NOMO-1 (cell line): Measurements from ENCODE around the gene FXYD4.
"Not testable (repeated sequence)": the region's sequence is repeated elsewhere in the genome, so short reads cannot be mapped to it uniquely, and the experiment has no call there.

Experiments used
- DNase-seq, 2 experiments: peaks; one replicate each; lab custom pipeline; 2025; ENCODE audit not compliant: unreplicated experiment in 2 of 2; lab: John Stamatoyannopoulos, UW

FXYD4 gene

DNA sequence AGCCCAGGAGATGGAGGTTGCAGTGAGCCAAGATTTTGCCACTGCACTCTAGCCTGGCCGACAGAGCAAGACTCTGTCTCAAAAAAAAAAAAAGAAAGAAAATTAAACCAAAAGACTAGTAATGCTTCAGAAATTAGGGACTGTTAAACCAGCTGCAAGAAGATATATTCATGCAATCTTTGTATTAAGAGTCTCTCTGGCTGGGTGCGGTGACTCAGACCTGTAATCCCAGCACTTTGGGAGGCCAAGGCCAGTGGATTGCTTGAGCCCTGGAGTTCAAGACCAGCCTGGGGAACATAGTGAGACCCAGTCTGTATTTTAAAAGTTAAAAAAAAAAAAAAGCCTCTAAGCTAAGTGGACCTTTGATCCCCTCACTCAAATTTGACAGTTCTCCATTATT is 40.1 kb downstream of the FXYD4 start:
- DNase-seq = no peak

DNA sequence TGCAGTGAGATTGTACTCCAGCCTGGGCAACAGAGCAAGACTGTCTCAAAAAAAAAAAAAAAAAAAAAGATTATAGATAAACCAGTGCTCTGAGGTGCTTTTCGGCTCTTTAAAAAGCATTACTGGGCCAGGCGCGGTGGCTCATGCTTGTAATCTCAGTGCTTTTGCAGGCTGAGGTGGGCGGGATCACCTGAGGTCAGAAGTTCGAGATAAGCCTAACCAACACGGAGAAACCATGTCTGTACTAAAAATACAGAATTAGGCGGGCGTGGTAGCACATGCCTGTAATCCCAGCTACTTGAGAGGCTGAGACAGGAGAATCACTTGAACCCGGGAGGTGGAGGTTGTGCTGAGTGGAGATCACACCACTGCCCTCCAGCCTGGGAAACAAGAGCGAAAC is 44.1 kb downstream of the FXYD4 start:
- no peak for DNase-seq

DNA sequence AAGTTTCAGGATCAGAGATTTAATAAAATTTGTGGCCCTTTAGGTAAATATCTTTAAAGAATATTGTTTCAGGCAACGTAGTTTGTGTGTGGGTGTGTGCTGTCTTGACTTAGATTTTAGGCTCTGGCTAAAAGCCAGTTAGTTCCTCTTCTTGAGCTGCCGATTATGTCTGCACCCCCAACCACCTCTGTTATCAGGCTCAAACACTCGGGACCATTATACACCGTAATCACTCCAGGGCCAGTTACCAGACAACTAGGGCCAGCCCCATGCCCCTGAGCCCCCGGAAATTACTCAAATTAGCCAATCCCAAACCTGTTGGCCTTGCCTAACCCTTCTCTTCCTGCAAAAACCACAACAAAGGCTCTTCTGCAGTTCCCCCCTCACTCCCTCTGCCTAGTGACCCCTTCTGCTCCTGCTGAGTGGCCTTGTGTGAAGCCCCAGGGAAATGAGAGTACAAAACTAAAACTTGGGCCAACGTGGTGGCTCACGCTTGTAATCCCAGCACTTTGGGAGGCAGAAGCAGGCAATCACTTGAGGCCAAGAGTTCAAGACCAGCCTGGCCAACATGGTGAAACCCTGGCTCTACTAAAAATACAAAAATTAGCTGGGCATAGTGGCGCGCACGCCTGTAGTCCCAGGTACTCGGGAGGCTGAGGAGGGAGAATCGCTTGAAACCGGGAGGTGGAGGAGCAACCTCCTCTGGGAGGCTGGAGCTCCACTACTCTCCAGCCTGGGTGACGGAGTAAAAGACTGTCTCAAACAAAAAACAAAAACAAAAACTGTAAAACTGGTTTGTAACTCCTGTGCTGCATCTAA is 46.7 kb downstream of the FXYD4 start:
- peak; percentile 98 to 99 for DNase-seq

DNA sequence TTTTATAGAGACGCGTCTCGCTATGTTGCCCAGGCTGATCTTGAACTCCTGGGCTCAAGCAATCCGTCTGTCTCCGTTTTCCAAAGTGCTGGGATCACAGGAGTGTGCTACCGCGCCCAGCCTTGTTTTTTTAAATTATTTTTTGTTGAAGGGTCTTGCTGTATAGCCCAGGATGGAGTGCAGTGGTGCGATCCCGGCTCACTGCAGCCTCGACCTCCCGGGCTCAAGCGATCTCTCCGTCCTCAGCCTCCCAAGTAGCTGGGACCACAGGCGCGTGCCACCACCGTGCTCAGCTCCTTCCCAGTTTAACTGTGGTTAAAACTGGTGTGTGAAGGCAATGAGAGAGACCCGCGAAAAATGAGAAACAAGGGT is 48.5 kb downstream of the FXYD4 start:
- DNase-seq = no peak

DNA sequence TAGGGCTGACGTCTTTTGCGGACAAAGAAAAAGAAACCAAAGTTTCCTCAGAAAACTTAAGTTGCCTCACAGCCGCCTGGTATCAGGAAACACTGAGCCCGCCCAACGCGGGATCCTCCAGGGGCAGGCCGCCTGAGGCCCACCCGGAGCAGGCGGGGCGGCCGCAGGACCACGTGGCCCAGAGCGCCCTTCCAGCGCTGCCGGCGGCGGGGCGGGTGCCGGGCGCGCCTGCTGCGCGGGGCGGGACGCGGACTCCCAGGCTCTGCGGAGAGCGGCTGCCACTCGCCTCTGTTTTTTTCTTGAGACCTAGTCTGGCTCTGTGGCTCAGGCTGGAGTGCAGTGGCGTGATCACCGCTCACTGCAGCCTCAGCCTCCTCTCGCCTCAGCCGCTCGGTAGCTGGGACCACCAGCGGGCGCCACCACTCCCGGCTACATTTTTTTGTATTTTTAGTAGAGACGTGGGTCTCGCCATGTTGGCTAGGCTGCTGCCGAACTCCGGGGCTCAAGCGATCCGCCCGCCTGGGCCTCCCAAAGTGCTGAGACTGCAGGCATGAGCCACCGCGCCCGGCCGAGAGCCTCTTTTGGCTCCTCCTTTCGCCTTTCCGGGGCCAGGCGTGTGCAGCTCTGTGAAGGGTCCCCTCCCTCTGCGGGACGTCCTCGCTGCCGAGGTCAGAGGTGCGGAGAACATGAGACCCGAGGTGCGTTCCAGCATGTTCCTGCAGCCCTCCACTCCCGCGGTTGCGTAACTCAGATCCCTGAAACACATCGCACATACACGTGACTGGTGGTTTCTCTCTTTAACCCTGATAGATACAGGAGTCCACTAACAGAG is 49.1 kb downstream of the FXYD4 start:
- DNase-seq = peak; percentile 87 to 93

DNA sequence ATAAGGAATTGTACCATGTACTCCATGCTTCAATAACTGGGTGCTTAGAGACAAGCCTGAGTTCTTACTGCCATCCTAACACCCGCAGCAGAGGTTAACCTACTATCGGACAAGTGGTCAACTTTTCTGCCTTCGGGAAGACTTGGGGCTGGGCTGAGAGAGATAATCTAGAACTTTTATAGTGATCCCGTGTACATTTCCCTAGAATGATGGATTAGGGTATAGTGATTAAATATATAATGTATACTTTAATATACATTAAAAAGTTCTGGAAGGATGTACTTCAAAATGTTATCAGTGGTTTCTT is 49.7 kb downstream of the FXYD4 start:
- no peak for DNase-seq

DNA sequence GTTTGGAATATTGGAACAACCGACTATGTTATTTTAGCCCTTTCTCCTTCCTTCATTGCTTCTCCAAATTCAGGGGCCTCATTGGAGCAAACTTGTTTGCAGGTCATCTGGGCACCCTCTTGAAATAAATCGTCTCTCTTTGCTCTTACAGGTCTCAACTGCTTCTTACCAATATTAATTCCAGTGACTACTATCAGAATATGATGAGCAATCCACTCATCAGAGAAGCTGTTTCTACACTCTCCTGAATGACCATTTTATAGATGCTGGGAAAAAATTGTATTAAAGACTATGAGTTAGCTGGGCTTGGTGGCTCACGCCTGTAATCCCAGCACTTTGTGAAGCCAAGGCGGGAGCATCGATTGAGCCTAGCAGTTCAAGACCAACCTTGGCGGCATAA is 50.1 kb downstream of the FXYD4 start:
- DNase-seq = no peak

DNA sequence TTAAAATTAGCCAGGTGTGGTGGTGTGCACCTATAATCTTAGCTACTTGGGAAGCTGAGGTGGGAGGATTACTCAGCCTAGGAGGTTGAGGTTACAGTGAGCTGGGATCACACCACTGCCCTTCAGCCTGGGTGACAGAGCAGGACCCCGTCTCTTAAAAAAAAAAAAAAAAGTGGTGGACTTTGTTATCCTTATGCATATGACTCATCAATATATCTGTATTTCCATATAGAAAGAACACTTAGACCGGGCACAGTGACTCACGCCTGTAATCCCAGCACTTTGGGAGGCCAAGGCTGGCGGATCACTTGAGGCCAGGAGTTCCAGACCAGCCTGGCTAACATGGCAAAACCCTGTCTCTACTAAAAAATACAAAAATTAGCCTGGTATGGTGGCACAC is 50.5 kb downstream of the FXYD4 start:
- not testable (repeated sequence) for DNase-seq

DNA sequence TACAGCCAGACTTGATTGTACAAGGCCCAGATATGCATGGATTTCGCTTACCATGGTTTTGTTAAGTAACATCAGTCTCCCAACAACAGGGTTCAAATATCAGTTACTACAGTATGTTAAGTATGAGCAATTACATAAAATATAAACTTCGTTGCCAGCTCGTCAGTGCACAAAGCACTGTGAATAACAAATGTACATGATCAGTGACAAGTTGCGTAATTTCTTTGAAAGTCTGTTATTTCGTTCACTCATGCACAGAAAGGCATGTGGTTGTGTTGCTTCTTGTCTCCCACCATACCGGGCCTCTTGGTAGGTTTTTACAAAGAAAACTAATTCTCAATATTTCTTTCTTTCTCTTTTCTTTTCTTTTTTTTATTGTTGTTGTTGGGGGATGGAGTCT is 53.0 kb downstream of the FXYD4 start:
- no peak for DNase-seq
